Liver (tissue), 9 donors: Measurements from ENCODE around the gene B3GNT3. TPM values are rescaled to one million over a fixed set of nuclear protein-coding genes. Genes with fewer than 3 reads are reported as not detected.
A peak's percentile ranks its signal among the peaks of the same experiment; 100 is the strongest.

Source experiments
- DNase-seq: peaks from one replicate; pipeline ENCODE4 v3.0.0-alpha.2; 2017; ENCODE audit warnings: low spot score
- H3K27ac ChIP-seq, 2 donors: one replicate each; pipeline ENCODE4 v1.7.0; 2013; ENCODE audit warnings: inconsistent platforms in 2 of 2, low read length in 2 of 2, control low read depth in 1 of 2, low read depth in 1 of 2, mild to moderate bottlenecking in 1 of 2
- H3K27me3 ChIP-seq, 4 donors: one replicate each; pipeline versions ENCODE4 v1.6.1 to v1.7.0; 2013; ENCODE audit warnings: low read length in 3 of 4, inconsistent platforms in 1 of 4, mild to moderate bottlenecking in 1 of 4, moderate library complexity in 1 of 4; ENCODE audit not compliant: control insufficient read depth in 4 of 4, insufficient read depth in 4 of 4
- H3K36me3 ChIP-seq, 4 donors: one replicate each; pipeline versions ENCODE4 v1.6.1 to v1.7.0; 2013; ENCODE audit warnings: low read length in 3 of 4, mild to moderate bottlenecking in 3 of 4, low read depth in 1 of 4, moderate library complexity in 1 of 4; ENCODE audit not compliant: control insufficient read depth in 4 of 4, insufficient read depth in 3 of 4
- H3K4me1 ChIP-seq, 4 donors: one replicate each; pipeline versions ENCODE4 v1.6.1 to v1.7.0; 2013; ENCODE audit warnings: low read length in 3 of 4, mild to moderate bottlenecking in 3 of 4, moderate library complexity in 1 of 4; ENCODE audit not compliant: control insufficient read depth in 4 of 4, insufficient read depth in 4 of 4
- H3K4me3 ChIP-seq, 3 donors: one replicate each; pipeline versions ENCODE4 v1.6.1 to v1.7.0; 2013; ENCODE audit warnings: low read length in 3 of 3, control low read depth in 1 of 3, low read depth in 1 of 3, mild to moderate bottlenecking in 1 of 3
- H3K9ac ChIP-seq, 2 donors: one replicate each; pipeline ENCODE4 v1.7.0; 2013; ENCODE audit warnings: low read length in 2 of 2, mild to moderate bottlenecking in 2 of 2, moderate library complexity in 2 of 2, control low read depth in 1 of 2, low read depth in 1 of 2
- H3K9me3 ChIP-seq, 4 donors: one replicate each; pipeline versions ENCODE4 v1.6.1 to v1.7.0; 2013; ENCODE audit warnings: low read length in 3 of 4; ENCODE audit not compliant: control insufficient read depth in 4 of 4
- EGR1 ChIP-seq, 2 donors: IDR thresholded peaks; 2 replicates each; pipeline ENCODE4 v1.6.1; 2016 to 2018; ENCODE audit warnings: antibody characterized with exemption in 2 of 2, low read depth in 2 of 2
- FOXA1 ChIP-seq: IDR thresholded peaks from 2 replicates; pipeline ENCODE4 v1.6.1; 2016; ENCODE audit warnings: antibody characterized with exemption
- GABPA ChIP-seq, 2 donors: IDR thresholded peaks in 1 of 2; conservative IDR thresholded peaks in 1 of 2; 2 replicates each; pipeline ENCODE4 v1.6.1; 2016; ENCODE audit warnings: antibody characterized with exemption in 2 of 2, mild to moderate bottlenecking in 1 of 2, moderate library complexity in 1 of 2
- HNF4A ChIP-seq, 2 donors: conservative IDR thresholded peaks; 2 replicates each; pipeline ENCODE4 v1.6.1; 2016; ENCODE audit warnings: antibody characterized with exemption in 2 of 2, mild to moderate bottlenecking in 2 of 2
- HNF4G ChIP-seq: IDR thresholded peaks from 2 replicates; pipeline ENCODE4 v1.6.1; 2016; ENCODE audit warnings: antibody characterized with exemption
- JUND ChIP-seq, 2 donors: IDR thresholded peaks; 2 replicates each; pipeline ENCODE4 v1.6.1; 2016; ENCODE audit warnings: antibody characterized with exemption in 2 of 2
- RAD21 ChIP-seq, 2 donors: IDR thresholded peaks; 2 replicates each; pipeline ENCODE4 v1.6.1; 2016; ENCODE audit warnings: antibody characterized with exemption in 2 of 2, mild to moderate bottlenecking in 2 of 2
- SP1 ChIP-seq: IDR thresholded peaks from 2 replicates; pipeline ENCODE4 v1.6.1; 2018; ENCODE audit warnings: antibody characterized with exemption, mild to moderate bottlenecking
- TAF1 ChIP-seq: conservative IDR thresholded peaks from 2 replicates; pipeline ENCODE4 v1.6.1; 2016; ENCODE audit warnings: antibody characterized with exemption, mild to moderate bottlenecking
- YY1 ChIP-seq: IDR thresholded peaks from 2 replicates; pipeline ENCODE4 v1.6.1; 2016; ENCODE audit warnings: antibody characterized with exemption, mild to moderate bottlenecking
- WGBS: extraction: QIAGEN DNeasy Blood & Tissue Kit; methylation state at CpG from one replicate; pipeline ENCODE4 v1.1.7; 2013; 5-methylcytosine and 5-hydroxymethylcytosine counted together
- polyA plus RNA-seq, 2 donors: library from polyadenylated mRNA; stranded (reverse) in 1 of 2; unstranded in 1 of 2; fragments of 200-250 nt in 1 of 2; fragments of >200 nt in 1 of 2; fragmentation: Nextera tagmentation in 1 of 2; extraction: Ambion mirVana in 1 of 2; gene quantifications; one replicate each; pipeline versions ENCODE4 v1.2.1 to v1.2.3, GENCODE V29; 2013 to 2015
- total RNA-seq, 2 donors: library from RNA; depleted of rRNA; stranded (reverse); fragments of >200 nt; gene quantifications; one replicate each; pipeline ENCODE4 v1.2.3, GENCODE V29; 2014
- TF ChIP-seq, protein P1 (sequence below): IDR thresholded peaks from 2 replicates; pipeline ENCODE4 v1.6.1; 2016; ENCODE audit warnings: antibody characterized with exemption
- TF ChIP-seq, protein P2 (sequence below): fragments of 150-350 bp; IDR thresholded peaks from 2 replicates; pipeline ENCODE4 v1.5.1; 2017; ENCODE audit warnings: improper control_type of control experiment, low read depth, low read length; ENCODE audit not compliant: missing input control
- donor health status: healthy.
- donor health status: healthy.
- donor health status: healthy.
- donor health status: healthy.
- donor health status: healthy.

The B3GNT3 gene
- total and polyA plus RNA-seq, 4 donors = 0.14 to 2.1 (median 1.1) TPM

DNA sequence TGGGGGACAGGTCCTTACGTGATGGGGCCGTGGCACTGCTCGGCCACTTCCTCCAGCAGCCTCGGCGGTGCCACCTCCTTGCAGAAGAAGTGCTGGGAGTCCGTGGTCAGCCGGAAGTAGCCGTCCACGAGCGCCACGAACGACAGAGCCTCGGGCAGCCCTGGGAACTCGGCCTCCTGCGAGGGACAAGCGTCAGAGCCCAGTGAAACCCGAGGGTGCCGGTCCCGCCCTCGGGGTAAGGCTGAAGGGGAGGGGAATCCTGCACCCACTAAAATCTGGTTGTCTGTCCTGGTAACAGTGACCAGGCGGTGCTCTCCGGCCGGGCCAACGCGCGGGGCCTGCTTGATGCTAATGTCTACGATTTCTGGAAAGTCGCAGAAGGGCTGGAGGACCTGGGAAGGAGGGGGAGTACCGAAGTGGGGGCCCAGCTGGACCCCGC, 46.5 kb downstream of the B3GNT3 start:
- H3K4me3 ChIP-seq = no peak overlapping the region
- H3K36me3 ChIP-seq = peaks cover 0 to 1% (median 0%) of the 10 kb centered on the region in 4 donors
- no peak for DNase-seq
- H3K27ac ChIP-seq = no peak overlapping the region
- H3K9me3 ChIP-seq = peaks cover 0 to 2% (median 0%) of the 10 kb centered on the region in 4 donors
- peaks cover 0 to 7% (median 0%) of the 10 kb centered on the region in 4 donors for H3K27me3 ChIP-seq
- 35% methylated on average over 30 of the region's 30 CpGs for WGBS
- TF ChIP-seq HNF4A (conservative IDR thresholded peaks at IDR 0.05) = no peak
- no peak for TF ChIP-seq TAF1
- no peak for TF ChIP-seq GABPA (IDR thresholded peaks at IDR 0.05 in 1 of 2, conservative IDR thresholded peaks at IDR 0.05 in 1 of 2)
- TF ChIP-seq, protein P1, sequence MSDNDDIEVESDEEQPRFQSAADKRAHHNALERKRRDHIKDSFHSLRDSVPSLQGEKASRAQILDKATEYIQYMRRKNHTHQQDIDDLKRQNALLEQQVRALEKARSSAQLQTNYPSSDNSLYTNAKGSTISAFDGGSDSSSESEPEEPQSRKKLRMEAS = no peak
- TF ChIP-seq JUND (IDR thresholded peaks at IDR 0.05) = no peak
- no peak for TF ChIP-seq RAD21 (IDR thresholded peaks at IDR 0.05)
- TF ChIP-seq, protein P2, sequence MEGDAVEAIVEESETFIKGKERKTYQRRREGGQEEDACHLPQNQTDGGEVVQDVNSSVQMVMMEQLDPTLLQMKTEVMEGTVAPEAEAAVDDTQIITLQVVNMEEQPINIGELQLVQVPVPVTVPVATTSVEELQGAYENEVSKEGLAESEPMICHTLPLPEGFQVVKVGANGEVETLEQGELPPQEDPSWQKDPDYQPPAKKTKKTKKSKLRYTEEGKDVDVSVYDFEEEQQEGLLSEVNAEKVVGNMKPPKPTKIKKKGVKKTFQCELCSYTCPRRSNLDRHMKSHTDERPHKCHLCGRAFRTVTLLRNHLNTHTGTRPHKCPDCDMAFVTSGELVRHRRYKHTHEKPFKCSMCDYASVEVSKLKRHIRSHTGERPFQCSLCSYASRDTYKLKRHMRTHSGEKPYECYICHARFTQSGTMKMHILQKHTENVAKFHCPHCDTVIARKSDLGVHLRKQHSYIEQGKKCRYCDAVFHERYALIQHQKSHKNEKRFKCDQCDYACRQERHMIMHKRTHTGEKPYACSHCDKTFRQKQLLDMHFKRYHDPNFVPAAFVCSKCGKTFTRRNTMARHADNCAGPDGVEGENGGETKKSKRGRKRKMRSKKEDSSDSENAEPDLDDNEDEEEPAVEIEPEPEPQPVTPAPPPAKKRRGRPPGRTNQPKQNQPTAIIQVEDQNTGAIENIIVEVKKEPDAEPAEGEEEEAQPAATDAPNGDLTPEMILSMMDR = no peak
- no peak overlapping the region for H3K9ac ChIP-seq
- H3K4me1 ChIP-seq = peaks cover 0 to 5% (median 0%) of the 10 kb centered on the region in 4 donors

DNA sequence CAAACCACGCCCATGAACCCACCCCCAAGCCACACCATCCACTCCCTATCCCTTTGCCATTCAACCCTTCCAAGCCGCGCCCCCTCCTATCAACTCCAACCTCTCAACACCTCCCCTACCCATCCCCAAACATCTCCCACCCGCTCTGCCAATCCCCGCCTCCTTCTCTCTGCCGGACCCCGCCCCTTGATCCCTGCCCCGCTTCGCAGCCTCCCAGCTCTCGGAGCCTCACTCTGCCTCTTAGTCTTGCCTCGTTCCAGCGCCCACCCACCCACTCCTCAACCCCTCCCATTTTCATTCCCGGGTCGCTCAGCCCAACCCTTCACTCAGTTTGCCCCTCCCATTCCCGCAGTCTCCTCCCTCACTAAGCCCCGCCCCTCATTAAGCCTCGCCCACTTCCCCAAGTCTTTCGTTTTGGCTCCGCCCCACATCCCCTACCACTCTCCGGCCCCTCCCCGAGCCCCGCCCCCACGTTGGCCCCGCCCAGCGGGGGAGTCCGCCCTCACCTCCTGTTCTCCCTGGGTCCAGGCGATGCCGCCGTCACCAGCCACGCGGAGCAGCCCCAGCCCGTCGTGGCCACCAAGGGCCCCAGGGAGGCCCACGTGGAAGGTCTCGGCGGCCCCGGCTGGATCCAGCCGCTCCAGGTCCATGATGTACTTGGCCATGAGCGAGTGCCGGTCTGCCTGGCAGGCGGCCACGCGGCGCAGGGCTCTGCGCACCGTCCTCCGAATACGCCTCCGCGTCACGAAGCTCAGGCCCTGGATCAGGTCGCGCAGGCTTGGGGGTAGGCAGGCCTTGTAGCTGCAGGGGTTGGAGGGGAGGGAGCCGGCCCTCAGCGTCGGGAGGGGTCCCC, 47.1 kb downstream of the B3GNT3 start:
- peaks cover 0 to 2% (median 0%) of the 10 kb centered on the region in 4 donors for H3K9me3 ChIP-seq
- peaks cover 0 to 5% (median 0%) of the 10 kb centered on the region in 4 donors for H3K4me1 ChIP-seq
- TF ChIP-seq RAD21 (IDR thresholded peaks at IDR 0.05) = no peak
- no peak for TF ChIP-seq HNF4G
- TF ChIP-seq FOXA1 = no peak
- TF ChIP-seq YY1 = no peak
- TF ChIP-seq GABPA (IDR thresholded peaks at IDR 0.05 in 1 of 2, conservative IDR thresholded peaks at IDR 0.05 in 1 of 2) = no peak
- TF ChIP-seq SP1 = no peak
- TF ChIP-seq, protein P2 = no peak
- no peak for TF ChIP-seq EGR1 (IDR thresholded peaks at IDR 0.05; ENCODE audit: low read depth in 2 of 2)
- H3K36me3 ChIP-seq = peaks cover 0 to 1% (median 0%) of the 10 kb centered on the region in 4 donors
- no peak overlapping the region for H3K27ac ChIP-seq
- peaks cover 0 to 7% (median 0%) of the 10 kb centered on the region in 4 donors for H3K27me3 ChIP-seq
- no peak for DNase-seq
- no peak overlapping the region for H3K9ac ChIP-seq
- WGBS = 35% methylated on average over 56 of the region's 56 CpGs
- H3K4me3 ChIP-seq = peak overlapping the region in 1 of 3 donors; percentile 17
